NCI-H2107 treated with DMSO at 0.1 percent for 48 hours (cell line): Measurements from ENCODE around the gene LEMD3.
"Not testable (repeated sequence)": the region's sequence is repeated elsewhere in the genome, so short reads cannot be mapped to it uniquely, and the experiment has no call there.

ENCODE experiments used
- DNase-seq: peaks from one replicate; lab custom pipeline; 2025; ENCODE audit not compliant: unreplicated experiment; lab: John Stamatoyannopoulos, UW

LEMD3 gene

DNA sequence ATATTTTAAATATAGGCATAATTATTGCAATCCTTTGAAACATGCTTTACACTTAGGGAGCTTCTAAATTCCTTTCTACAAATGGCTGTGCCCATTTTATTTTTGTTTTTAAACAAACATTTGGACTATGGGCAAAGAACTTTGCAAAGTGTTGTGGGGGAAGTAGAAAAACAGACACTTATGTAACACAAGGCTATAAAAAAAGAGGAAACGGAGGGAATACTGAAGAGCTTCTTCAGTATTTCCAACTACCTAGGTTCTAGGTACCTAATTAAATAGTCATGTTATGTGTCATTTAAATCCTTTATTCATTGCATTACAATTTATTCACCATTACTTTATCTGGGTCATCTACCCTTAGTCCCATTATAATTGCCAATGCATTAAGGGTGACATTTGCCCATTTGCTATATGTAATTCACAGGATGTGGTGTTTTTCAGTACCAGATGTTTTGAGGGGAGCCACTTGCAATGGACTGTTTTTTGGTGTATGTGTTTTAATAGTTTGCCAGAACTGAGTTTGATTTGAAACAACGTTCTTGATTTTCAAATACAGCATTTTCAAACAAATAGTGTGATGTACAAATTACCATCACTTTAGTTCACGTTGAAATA, 107.6 kb downstream of the LEMD3 start:
- DNase-seq, result no peak

GRCh38 chr12:65277994-65278575, 108.7 kb downstream of the LEMD3 start:
- DNase-seq, result no peak

DNA sequence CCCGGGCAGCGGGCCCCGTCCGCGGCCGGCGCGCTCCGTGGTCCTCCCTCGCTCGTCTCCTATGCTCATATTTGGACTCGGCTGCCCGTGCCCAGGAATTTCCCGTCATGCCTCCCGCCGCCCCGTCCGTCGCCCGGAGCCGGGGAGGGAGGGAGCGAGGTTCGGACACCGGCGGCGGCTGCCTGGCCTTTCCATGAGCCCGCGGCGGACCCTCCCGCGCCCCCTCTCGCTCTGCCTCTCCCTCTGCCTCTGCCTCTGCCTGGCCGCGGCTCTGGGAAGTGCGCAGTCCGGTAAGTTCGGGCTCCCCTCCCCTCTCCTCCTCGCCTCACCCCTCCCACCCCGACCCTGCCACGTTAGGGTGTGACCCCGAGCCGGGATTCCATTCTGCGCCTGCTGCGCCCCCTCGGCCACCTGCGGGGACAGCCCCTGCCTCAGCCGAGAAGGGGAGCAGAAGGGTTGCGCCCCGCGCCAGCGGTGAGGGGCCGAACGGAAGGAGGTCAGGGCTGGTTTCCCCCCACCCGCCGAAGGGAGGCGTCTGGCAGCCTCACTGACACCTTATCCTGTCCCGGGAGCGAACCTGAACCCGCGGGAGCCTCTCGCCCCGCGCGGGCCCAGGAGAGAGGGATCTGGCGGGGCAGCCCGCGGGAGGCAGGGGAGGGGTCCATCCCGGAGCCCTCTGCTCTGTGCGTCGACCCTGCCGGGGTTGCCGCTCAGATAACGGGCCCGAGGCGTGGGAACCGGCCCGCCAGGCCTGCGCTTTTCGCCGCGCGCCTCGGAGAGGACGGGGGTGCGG, 109.4 kb downstream of the LEMD3 start, which contains the start of gene MSRB3:
Gene MSRB3 (plus strand): TSS at position 108 of the 793 bp plus-strand sequence. CDS start 29,897 bp downstream, outside the sequence.
- DNase-seq, result no peak

GRCh38 chr12:65279369-65280112, 110.2 kb downstream of the LEMD3 start:
- DNase-seq, result no peak

- no peak for DNase-seq
Measured at GRCh38 chr12:65280306-65280705, 110.9 kb downstream of the LEMD3 start.

DNA sequence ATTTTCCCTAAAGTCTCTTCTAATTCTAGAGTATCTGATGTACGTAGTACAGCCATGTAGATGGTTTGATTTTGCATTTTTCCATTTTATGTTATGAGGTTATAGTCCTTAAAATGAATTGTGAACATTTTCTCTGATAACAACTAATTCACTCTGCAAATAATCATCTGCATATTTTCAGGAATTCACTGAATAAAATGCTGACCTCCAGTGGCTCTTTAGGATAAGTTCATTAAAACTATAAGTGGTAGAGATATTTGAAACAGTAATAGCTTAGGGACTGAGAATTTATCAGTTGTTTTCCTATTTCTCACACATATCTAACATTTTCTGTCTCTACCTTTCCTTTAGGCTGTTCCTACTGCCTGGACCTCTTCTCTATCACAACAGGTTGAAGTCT, 113.5 kb downstream of the LEMD3 start:
- no peak for DNase-seq

GRCh38 chr12:65285532-65285931, 116.1 kb downstream of the LEMD3 start:
- DNase-seq, result not testable (repeated sequence)

DNA sequence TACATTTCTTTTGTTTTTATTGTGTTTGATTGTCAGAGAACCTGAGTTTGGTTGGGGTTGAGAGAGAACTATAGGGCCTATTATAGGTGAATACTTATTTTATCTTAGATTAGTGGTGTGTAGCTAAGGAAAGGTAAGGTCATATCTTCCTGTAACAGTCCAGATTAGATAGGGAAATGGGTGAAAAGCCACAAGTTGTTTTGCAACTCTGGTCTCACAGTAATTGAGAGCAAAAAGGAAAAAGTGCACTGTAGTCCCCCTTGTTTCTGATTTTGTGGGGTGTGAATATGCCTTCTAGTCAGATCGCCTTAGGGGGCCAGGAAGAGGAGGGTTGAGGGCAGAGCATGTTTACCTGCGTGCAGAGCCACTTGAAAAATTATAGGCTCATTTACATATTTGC, 118.0 kb downstream of the LEMD3 start:
- no peak for DNase-seq

GRCh38 chr12:65292241-65292640, 122.9 kb downstream of the LEMD3 start:
- DNase-seq, result no peak

- DNase-seq, result no peak
Measured at GRCh38 chr12:65293735-65294134, 124.4 kb downstream of the LEMD3 start.

GRCh38 chr12:65294641-65295262, 125.4 kb downstream of the LEMD3 start:
- DNase-seq, result no peak

GRCh38 chr12:65296508-65297265, 127.3 kb downstream of the LEMD3 start:
- DNase-seq, result no peak
